HPDE6-E6E7 (cell line): ENCODE results near the gene HSPA9.
A peak's percentile ranks its signal among the peaks of the same experiment; 100 is the strongest.

Experiments
- DNase-seq: peaks from one replicate; pipeline ENCODE4 v3.0.0; 2011; ENCODE audit warnings: missing footprints; ENCODE audit errors: extremely low spot score

The HSPA9 gene

DNA sequence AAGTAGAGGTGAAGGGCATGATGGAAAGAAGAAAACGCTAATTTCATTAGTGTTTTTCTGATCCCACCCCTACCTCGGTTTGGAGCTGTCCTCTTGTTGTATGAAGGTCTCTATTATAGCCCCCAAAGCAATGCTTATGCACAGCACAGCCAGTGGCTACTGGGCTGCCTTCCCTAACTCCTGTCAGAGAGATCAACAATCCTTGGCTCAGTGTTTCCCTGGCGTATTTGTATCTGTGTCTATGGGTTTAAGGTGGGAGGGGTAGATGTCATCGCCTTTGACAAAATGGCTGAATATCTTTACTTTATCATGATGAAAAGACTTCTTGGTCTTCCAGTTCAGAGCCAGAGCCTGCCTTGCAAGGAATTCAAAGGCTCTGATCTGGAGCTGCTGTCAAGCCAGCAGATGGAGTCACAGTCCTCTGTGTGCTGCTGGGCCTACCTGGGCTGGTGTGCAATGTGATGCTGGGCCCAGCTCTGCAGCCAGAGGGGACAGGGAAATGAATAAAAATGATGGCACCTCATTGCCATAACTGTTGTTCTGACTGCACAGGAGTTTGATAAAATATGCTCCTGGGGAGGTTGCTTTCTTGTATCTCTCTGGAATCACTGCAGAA is 20.1 kb upstream of the HSPA9 start:
- DNase-seq: no peak

DNA sequence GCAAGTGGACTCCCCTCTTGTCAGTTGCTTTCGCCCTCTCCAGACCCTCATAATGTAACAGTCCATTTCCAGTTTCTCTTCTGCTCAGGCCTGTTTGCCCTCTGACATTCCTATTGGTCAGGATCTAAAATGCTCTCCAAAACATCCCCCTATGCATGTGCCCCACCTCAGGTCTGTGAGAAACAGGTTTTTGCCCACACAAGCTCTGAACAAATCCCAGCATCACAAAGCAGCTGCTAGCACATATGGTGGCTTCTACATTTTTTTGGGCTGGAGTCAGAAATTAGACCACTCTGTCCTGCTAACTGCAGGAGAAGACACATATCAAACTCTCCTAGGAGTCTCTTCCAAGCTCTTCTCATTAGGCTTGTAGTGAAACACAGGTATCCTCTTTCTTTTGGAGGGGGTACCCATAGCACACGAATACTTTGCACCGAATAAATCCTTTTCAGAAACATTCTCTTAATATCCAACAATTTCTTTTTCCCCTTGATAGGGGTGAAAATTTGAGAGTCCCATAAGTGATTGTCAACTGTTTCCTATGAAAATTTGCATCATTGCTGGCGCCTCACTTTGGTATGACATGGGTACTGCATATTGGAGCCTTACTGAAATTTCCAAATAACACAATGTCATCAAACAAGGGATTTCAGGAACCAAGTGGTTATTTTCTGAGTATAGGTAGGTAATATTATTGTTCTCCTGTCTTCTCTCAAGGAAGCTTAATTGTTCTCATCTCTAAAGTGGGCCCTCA is 19.3 kb upstream of the HSPA9 start:
- DNase-seq: no peak

DNA sequence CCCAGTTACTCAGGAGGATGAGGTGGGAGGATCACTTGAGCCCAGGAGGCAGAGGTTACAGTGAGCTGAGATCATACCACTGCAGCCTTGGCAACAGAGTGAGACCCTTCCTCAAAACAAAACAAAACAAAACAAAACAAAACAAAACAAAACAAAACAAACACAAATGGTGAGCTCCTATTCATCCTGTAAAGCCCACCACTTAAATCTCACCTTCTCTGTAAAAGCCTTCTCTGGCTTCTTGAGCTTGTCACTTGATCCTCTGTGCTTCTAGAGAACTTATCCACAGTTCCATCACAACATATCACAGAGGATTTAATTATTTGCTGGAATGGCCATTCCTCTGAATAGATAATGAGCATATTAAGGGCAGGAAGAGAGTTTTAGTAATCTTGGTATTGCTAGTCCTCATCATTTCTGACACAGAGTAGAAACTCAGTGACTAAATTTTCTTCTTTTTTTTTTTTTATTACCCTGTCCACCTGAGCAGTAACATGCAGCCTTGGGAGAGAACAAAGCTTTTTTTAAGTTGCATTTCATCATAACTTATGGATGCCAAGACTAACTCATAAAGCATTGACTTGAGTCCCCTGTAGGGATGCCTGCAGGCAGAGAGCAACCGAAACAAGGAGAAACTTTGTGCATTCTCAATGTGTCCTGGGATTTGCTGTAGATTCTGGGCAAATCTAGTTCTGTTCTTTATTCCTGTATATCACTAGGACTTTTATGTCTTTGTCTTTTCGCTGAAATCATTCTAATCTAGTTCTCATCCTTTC is 13.0 kb upstream of the HSPA9 start:
- DNase-seq: no peak

DNA sequence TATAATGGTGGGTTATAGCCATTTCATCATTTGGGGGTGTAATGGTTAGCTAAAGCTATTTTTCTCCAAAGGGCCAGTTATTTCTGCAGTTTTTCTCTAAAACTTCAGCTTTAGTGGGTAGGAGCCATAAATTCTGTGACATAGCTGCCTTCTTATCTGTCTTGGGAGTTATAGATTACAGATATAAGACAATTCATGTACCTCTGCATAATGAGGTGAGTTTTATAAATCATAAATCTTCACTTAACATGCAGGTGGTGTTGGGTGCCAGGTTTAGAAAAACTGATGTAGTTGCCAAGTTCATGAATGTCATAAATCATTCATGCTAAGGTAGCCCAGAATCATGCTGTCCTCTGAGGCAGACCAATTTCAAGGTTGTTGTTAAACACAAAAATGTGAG is 10.0 kb upstream of the HSPA9 start:
- no peak for DNase-seq

DNA sequence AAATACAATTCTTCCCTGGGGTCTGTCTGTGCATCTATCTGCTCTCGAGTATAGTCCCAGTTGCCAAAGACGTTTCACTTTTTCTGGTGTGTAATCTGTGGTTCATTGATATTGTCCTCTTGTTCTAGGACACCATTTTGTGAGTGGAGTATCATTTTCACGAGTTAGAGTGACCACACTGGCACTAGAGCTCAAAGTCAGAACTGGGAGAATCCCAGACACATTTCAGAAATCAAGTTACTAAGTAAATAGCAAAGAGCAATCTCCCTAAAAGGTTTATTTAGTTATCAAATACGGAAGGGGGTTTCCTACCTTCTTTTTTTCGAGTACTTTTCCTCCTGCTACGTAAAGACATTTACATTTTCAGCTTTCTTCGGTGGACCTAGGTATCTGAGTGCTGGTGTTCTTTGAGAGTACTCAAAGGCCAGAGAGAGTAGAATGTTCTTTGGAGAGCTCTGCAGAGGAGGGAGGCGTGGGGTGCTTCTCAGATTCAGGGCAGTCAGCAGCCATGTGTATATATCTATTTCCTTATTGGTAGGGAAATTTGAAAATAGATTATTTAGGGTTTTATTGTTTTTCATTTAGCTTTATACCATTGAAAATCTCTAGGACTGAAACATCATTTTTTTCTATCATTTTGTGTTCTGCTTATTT is 8.9 kb upstream of the HSPA9 start:
- no peak for DNase-seq

DNA sequence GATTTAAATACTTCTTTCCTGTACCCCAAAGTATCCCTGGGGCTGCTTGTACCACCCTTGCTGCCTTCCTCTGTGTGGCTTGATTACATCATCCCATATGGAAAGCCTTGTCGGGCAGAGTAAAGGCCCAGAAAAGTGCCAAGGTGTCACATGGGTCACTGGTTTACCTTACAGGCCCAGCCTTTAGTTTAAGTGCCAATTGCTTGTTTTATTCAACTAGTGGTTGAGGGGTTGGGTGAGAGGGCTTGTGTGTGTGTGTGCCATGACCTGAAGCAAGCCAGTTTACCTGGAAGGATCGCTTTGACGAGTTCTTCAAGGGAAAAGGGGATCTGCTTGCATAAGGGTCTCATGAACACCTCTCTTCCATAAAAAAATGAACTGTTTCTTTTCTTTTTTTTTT is 7.8 kb upstream of the HSPA9 start:
- no peak for DNase-seq

DNA sequence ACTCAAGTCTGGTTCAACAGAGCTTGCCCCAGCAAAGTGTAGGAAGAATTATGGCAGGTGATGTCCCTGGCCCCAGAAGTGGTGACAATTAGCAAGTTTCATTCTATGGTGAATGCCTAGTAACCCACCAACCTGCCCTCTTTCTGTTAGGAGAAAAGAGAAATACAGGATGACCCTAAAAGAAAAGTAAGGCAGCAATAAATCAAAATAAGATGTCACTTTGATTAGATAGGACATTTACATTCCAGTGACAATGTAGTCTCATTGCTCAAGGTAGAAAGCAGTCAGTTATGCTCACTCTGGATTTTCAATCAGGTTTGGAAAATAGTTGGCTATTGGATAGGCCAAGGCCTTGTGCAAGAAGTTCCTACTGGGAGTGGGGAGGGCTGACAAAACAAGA is 5.6 kb upstream of the HSPA9 start:
- no peak for DNase-seq

DNA sequence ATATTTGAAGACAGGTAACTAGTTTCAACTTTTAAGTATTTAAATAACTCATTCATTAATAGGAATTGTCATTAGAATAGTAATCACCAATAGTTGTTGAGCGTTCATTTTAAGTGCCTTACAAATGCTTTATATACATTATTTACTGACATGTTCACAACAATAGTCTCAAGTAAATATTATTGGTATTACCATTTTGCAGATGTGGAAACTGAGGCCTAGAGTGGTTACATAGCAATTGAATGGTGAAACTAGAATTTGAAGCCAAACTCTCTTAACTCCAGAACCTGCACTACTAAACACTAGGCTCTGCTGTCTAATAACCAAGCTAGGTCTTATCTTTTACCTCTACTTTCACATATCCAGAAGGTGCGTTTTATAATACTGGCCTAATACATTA is 4.8 kb upstream of the HSPA9 start:
- no peak for DNase-seq

DNA sequence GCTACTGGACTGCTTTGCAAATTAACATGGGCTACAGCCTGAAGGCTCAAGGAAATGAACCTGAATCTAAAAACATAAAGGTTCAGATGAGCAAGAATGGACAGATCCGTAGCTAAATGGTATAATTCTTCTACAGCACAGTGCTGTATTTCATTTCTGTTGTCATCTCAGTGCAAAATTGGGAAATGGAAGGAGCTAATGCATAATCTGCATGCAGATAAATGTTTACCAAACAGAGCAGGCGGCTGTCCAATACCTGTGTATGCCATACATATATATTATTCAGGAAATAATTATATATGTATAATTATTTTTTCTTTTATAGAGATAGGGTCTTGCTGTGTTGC is 4.3 kb upstream of the HSPA9 start:
- no peak for DNase-seq

DNA sequence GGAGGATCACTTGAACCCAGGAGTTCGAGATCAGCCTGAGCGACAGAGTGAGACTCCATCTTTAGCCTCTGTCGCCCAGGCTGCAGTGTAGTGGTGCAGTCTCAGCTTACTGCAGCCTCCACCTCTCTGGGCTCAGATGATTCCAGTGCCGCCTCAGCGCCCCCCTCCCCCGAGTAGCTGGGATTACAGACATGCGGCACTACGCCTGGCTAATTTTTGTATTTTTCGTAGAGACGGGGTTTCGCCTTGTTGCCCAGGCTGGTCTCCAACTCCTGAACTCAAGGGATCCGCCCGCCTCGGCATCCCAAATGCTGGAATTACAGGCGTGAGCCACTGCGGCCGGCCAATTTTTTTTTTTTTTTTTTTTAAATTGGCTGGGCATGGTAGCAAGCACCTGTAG is 2.3 kb upstream of the HSPA9 start:
- DNase-seq: no peak

DNA sequence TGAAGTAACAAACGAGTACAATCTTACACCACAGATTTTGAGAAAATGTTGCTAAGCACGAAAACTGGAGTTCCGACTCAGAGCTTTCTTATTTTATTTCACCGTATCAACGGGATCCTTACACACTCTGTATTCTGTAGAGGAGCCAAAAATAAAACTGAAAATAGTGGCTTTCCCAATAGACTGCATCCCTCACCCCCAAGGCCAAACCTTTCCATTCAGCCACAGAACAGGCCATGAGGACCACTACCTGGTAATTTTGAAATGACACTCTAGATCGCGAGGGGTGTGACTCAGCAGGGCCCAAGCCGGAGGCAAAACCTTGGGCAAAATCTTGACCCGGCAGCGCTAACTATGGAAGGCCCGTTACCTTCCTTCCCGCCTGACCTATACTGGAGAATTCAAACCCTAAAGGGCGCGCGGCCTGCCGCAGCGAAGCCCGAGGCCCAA is 432 bp downstream of the HSPA9 start:
- DNase-seq: peak; percentile 19

DNA sequence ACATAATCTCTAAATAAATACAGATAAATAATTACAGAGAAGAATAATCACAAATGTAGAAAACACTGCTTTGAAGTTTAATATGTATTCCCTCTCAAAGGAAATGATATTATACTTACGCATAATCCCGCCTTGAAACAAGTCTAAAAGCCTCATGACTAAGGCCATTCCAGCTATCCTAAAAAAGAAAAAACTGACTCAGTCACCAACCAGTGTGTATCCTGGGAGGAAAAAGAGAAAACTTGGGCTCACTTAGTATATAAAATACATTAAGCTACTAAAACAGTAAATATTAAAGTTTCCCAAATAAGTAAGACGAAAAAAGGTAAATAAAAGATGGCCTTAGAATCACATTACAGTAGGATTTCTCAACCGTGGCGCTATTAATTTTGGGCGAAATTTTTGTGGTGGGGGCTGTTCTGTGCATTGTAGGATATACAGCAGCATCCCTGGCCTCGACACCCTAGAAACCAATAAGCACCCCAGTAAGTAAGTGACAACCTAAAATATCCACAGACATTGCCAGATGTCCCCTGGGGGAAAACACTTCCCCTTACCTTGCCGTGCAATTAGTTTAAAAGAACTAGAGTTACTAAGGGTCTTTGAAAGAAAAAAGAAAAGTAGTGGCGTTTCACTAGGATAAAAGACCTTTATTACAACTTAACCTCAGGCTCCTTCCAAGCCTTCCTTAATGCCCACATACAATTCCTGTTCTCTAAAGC is 1.1 kb downstream of the HSPA9 start:
- no peak for DNase-seq

DNA sequence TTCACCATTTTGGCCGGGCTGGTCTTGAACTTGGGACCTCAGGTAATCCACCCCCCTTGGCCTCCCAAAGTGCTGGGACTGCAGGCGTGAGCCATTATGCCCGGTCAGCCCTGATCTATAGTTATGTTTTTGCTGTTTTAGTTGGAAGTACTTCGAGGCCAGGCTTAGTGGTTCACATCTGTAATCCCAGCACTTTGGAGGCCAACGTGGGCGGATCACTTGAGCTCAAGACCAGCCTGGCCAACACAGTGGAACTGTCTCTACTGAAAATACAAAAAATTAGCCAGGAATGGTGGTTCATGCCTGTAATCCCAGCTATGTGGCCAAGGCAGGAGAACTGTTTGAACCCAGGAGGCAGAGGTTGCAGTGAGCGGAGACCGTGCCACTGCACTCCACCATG is 2.0 kb downstream of the HSPA9 start:
- DNase-seq: no peak

DNA sequence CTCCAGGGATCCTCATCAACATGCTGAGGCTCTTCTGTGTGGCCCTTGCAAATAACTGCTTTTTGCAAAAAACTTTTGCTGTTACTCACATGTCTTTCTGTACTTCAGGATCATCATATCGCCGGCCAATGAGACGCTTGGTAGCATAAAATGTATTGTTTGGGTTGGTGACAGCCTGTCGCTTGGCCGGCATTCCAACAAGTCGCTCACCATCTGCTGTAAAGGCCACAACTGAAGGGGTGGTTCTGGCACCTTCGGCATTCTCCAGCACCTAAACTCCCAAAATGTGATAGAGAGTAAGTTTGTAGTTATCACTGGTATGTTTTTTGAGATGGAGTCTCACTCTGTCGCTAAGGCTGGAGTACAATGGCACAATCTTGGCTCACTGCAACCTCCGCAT is 4.3 kb downstream of the HSPA9 start:
- DNase-seq: no peak

DNA sequence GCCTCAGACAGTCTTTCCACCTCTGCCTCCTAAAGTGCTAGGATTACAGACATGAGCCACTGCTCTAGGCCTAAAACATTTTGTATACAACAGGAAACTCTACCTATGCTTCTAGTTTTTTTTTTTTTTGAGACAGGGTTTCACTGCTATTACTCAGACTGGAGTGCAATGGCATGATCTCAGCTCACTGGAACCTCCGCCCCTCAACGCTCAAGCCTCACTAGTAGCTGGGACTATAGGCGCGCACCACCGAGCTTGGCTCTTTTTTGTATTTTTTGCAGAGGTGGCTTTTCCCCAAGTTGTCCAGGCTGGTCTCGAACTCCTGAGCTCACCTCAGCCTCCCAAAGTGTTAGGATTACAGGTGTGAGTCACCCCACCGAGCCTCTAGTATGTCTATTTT is 5.4 kb downstream of the HSPA9 start:
- no peak for DNase-seq

DNA sequence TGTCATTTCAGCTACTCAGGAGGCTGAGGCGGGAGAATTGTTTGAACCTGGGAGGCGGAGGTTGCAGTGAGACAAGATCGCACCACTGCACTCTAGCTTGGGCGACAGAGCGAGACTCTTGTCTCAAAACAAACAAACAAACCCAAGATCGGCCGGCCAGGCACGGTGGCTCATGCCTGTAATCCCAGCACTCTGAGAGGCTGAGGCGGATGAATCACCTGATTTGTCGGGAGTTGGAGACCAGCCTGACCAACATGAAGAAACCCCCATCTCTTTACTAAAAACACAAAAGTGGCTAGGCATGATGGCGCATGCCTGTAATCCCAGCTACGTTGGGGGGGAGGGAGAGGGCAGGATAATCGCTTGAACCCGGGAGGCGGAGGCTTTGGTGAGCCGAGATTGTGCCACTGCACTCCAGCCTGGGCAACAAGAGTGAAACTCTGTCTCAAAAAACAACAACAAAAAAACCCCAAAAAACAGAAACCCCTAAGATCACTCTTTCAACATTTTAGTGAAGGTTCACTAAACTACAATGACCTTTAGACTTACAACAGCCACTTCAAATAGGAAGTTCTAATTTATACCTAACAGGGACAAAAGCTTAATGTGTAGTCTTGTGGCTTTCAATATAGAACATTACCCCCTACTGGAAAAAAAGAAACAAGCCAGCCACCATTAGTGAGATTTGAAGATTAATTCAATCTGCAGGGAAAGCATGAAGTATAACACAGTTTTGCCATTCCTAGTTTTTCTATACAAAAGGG is 7.0 kb downstream of the HSPA9 start:
- DNase-seq: no peak

DNA sequence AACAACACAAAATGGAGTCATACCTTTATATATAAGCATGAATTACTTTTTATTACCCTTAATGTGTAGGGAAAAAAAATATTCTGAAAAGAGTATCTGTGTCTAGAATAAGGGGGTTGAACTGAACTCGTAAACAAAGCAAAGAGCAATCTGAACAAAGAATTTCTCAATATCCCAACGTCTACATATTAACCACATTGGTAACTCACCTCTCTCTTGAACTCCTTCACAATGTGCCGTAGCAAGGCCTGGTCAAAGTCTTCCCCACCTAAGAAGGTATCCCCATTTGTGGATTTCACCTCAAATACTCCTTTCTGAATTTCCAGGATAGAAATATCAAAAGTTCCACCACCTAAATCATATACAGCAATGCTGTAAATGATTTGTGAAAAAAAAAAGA is 8.4 kb downstream of the HSPA9 start:
- no peak for DNase-seq

DNA sequence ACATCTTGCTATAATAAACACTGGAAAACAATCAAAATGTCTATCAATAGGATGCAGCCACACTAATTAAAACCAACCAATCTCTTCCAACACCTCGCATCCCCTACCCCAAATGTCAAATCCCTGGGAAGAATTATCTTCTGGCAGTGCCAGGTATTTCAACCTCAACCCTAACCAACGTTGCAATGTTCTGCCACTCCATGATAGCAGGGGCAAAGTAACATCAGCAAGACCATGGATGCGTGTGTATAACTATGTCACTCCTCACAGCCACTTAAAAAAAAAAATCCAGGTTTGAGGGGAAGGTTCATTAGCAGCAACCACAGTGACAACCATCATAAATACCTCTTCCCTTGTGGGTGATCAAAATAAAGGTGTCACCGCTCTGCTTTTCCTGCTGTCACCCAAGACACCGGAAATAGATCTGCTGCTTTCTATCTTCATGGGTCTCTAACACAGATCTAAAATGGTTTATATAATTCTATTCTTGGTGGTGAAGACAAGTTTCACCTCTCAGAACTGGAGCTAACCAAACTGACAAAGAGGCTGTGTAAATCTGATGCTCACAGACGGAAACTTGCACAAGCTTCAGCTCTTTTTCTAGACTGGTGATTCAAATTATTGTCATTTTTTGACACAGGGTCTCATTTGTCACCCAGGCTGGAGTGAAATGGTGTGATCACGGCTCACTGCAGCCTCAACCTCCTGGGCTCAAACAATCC is 9.9 kb downstream of the HSPA9 start:
- no peak for DNase-seq

DNA sequence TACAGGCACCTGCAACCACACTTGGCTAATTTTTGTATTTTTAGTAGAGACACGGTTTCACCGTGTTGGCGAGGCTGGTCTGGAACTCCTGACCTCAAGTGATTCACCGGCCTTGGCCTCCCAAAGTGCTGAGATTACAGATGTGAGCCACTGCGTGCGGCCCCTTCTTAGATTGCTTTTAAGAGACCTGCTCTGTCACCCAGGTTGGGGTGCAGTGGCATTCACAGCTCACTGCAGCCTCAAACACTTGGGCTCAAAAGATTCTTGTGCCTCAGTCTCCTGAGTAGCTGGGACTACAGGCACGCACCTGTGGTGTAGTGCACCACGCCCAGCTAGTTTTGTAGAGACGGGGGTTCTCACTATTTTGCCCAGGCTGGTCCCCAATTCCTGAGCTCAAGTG is 11.0 kb downstream of the HSPA9 start:
- DNase-seq: no peak

DNA sequence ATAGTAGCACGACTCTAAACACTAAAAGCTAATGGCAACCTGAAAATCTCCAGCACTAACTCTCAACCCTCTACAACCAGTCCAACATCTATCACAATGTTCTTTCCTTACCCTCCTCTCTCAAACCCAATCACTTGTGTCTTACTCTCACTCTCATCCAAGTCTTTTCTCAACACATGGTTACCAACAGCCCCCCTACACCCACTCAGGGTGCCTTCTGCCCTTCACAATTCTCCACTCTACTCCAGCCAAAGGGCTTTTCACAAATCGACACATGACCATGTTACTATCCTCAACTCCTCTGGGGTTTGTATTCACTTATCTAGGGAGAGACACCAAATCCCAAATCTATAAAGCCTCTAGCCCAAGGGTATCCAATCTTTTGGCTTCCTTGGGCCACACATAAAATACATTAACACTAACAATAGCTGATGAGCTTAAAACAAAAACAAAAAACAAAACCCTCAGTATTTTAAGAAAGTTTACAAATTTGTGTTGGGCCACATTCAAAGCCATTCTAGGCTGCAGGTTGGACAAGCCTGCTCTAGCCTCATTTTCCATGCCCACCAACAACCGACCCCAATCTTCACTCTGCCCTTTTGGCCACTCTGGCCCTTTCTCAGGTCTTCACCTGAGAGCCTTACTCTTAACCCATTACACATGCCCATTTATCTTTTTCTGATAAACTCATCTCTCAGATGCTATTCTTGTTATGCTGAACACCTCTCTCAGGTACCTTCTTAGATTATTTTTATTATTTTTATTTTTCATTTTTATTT is 11.7 kb downstream of the HSPA9 start:
- no peak for DNase-seq
